BLaER1 (cell line): Measurements from ENCODE around the gene SLF2.

Experiments used
- H3K27ac ChIP-seq: shearing (Covaris generic); formaldehyde crosslinking; 2 replicates; pipeline ENCODE4 v1.8.1; 2022
- H3K27me3 ChIP-seq: shearing (Covaris generic); formaldehyde crosslinking; 2 replicates; pipeline ENCODE4 v1.8.1; 2022
- H3K36me3 ChIP-seq: shearing (Covaris generic); formaldehyde crosslinking; 2 replicates; pipeline ENCODE4 v1.8.1; 2022
- H3K4me1 ChIP-seq: shearing (Covaris generic); formaldehyde crosslinking; 2 replicates; pipeline ENCODE4 v1.8.1; 2022
- H3K4me2 ChIP-seq: shearing (Covaris generic); formaldehyde crosslinking; 2 replicates; pipeline ENCODE4 v1.8.1; 2022
- H3K4me3 ChIP-seq: shearing (Covaris generic); formaldehyde crosslinking; 2 replicates; pipeline ENCODE4 v1.8.1; 2022
- H3K9ac ChIP-seq: shearing (Covaris generic); formaldehyde crosslinking; 2 replicates; pipeline ENCODE4 v1.8.1; 2022
- H3K9me3 ChIP-seq: shearing (Covaris generic); formaldehyde crosslinking; 2 replicates; pipeline ENCODE4 v1.8.1; 2022
- H4K20me1 ChIP-seq: shearing (Covaris generic); formaldehyde crosslinking; 2 replicates; pipeline ENCODE4 v1.8.1; 2022
- Cebpa-rat ChIP-seq: shearing (Covaris generic); IDR thresholded peaks from 2 replicates; pipeline ENCODE4 v1.8.1; 2022

Gene SLF2

DNA sequence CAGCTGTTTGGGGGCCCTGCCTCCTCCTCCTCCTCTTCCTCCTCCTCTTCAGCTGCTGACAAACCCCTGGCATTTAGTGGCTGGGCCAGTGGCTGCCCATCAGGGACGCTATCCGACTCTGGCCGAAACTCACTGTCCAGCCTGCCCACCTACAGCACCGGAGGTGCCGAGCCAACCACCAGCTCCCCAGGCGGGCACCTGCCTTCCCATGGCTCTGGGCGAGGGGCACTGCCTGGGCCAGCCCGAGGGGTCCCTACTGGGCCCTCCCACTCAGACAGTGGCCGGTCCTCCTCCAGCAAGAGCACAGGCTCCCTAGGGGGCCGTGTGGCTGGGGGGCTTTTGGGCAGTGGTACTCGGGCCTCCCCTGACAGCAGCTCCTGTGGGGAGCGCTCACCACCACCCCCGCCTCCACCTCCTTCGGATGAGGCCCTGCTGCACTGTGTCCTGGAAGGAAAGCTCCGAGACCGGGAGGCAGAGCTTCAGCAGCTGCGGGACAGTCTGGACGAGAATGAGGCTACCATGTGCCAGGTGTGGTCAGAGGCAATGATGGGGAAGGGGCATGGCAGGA, 91.0 kb downstream of the SLF2 start:
- Histone ChIP-seq H3K4me1 (peaks cover 50% of the 10 kb centered on the region), H3K27ac (no peak overlapping the region), H3K4me3 (no peak overlapping the region), H3K9ac (no peak overlapping the region), H4K20me1 (peaks cover 68% of the 10 kb centered on the region), H3K4me2 (no peak overlapping the region), H3K9me3 (no peaks in the 10 kb centered on the region), H3K36me3 (peaks cover 56% of the 10 kb centered on the region), H3K27me3 (no peaks in the 10 kb centered on the region)
- TF ChIP-seq Cebpa-rat = no peak

DNA sequence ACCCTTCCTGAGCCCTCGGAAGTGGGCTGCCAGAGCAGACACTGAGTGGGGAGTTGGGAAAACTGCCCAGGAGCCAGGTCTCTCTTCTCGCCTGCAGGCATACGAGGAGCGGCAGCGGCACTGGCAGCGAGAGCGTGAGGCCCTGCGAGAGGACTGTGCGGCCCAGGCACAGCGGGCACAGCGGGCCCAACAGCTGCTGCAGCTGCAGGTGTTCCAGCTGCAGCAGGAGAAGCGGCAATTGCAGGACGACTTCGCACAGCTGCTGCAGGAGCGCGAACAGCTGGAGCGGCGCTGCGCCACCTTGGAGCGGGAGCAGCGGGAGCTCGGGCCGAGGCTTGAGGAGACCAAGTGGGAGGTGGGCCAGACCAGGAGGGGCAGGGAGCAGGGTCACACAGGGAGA, 92.6 kb downstream of the SLF2 start:
- no peaks in the 10 kb centered on the region for H3K9me3 ChIP-seq
- no peak overlapping the region for H3K9ac ChIP-seq
- peaks cover 68% of the 10 kb centered on the region for H4K20me1 ChIP-seq
- TF ChIP-seq Cebpa-rat = no peak
- no peaks in the 10 kb centered on the region for H3K27me3 ChIP-seq
- H3K4me2 ChIP-seq = no peak overlapping the region
- no peak overlapping the region for H3K4me3 ChIP-seq
- H3K4me1 ChIP-seq = peaks cover 52% of the 10 kb centered on the region
- H3K36me3 ChIP-seq = peaks cover 56% of the 10 kb centered on the region
- no peak overlapping the region for H3K27ac ChIP-seq

DNA sequence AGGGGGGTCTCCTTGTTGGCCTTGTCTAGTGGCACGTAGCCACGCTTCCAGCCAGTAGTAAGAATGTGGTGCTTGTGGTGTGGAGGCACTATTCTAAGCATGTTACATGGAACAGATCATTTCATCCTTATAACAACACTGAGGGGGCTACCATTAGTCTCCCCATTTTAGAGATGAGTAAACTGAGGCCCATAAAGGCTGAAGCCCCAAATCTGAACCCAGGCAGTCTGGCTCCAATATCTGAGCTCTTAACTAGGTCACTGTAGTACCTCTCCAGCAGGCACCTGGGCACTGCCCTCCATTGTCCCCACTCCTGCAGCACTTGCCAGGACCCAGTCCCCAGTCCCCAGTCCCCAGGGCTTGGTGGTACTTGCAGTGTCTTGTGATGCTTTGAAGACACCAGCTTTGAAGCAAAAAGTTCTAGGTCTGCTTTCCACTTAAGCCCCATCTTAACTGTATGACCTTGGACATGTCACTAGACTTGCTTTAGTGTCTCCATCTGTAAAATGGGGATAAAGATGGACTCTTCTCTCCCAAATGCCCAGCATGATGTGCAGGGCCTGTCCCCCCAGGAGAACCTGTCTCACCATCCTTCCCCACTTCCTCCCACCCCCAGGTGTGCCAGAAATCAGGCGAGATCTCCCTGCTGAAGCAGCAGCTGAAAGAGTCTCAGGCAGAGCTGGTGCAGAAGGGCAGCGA, 93.3 kb downstream of the SLF2 start:
- H3K4me2 ChIP-seq = no peak overlapping the region
- no peak for TF ChIP-seq Cebpa-rat
- H3K9ac ChIP-seq = no peak overlapping the region
- no peak overlapping the region for H3K27ac ChIP-seq
- H3K27me3 ChIP-seq = no peaks in the 10 kb centered on the region
- H4K20me1 ChIP-seq = peaks cover 68% of the 10 kb centered on the region
- H3K4me3 ChIP-seq = no peak overlapping the region
- peaks cover 46% of the 10 kb centered on the region for H3K4me1 ChIP-seq
- H3K36me3 ChIP-seq = peaks cover 56% of the 10 kb centered on the region
- no peaks in the 10 kb centered on the region for H3K9me3 ChIP-seq

DNA sequence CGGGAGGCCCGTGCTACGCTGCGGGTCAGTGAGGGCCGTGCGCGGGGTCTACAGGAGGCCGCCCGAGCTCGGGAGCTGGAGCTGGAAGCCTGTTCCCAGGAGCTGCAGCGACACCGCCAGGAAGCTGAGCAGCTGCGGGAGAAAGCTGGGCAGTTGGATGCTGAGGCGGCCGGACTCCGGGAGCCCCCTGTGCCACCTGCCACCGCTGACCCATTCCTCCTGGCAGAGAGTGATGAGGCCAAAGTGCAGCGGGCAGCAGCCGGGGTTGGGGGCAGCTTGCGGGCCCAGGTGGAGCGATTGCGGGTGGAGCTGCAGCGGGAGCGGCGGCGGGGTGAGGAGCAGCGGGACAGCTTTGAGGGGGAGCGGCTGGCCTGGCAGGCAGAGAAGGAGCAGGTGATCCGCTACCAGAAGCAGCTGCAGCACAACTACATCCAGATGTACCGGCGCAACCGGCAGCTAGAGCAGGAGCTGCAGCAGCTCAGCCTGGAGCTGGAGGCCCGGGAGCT, 93.9 kb downstream of the SLF2 start:
- H4K20me1 ChIP-seq = peaks cover 64% of the 10 kb centered on the region
- H3K4me2 ChIP-seq = peak overlapping the region; percentile 39
- peaks cover 40% of the 10 kb centered on the region for H3K4me1 ChIP-seq
- H3K4me3 ChIP-seq = no peak overlapping the region
- peak overlapping the region; percentile 58; the same call in 1 of the 2 replicates for H3K27ac ChIP-seq
- no peaks in the 10 kb centered on the region for H3K27me3 ChIP-seq
- no peak for TF ChIP-seq Cebpa-rat
- peaks cover 56% of the 10 kb centered on the region for H3K36me3 ChIP-seq
- H3K9me3 ChIP-seq = no peaks in the 10 kb centered on the region
- peak overlapping the region; percentile 60 for H3K9ac ChIP-seq

- no peaks in the 10 kb centered on the region for H3K9me3 ChIP-seq
- H3K4me2 ChIP-seq = peak overlapping the region; percentile 39
- peaks cover 54% of the 10 kb centered on the region for H3K36me3 ChIP-seq
- peak overlapping the region; percentile 58 for H3K27ac ChIP-seq
- no peak for TF ChIP-seq Cebpa-rat
- H3K4me3 ChIP-seq = no peak overlapping the region
- peak overlapping the region; percentile 60 for H3K9ac ChIP-seq
- H4K20me1 ChIP-seq = peaks cover 58% of the 10 kb centered on the region
- H3K4me1 ChIP-seq = peaks cover 34% of the 10 kb centered on the region
- H3K27me3 ChIP-seq = no peaks in the 10 kb centered on the region
These were observed 94.4 kb downstream of the SLF2 start for GRCh38 chr10:101007099-101007711.

GRCh38 chr10:101007915-101008822, 95.4 kb downstream of the SLF2 start:
- H3K4me2 ChIP-seq = no peak overlapping the region; the same call in 1 of the 2 replicates

GRCh38 chr10:101008823-101009423, 96.2 kb downstream of the SLF2 start:
- Histone ChIP-seq H3K27ac (no peak overlapping the region), H4K20me1 (peaks cover 41% of the 10 kb centered on the region), H3K36me3 (peaks cover 37% of the 10 kb centered on the region), H3K4me1 (peaks cover 41% of the 10 kb centered on the region), H3K9ac (no peak overlapping the region), H3K4me3 (no peak overlapping the region), H3K27me3 (no peaks in the 10 kb centered on the region), H3K4me2 (no peak overlapping the region), H3K9me3 (no peaks in the 10 kb centered on the region)
- TF ChIP-seq Cebpa-rat = no peak

More at GRCh38 chr10:101007915-101008822, 95.4 kb downstream of the SLF2 start:
- Histone ChIP-seq H3K4me3 (no peak overlapping the region), H3K9ac (0 out of 2 replicates have a peak overlapping the region, but pooled peaks have one; percentile 19), H3K4me1 (peaks cover 33% of the 10 kb centered on the region), H3K27me3 (no peaks in the 10 kb centered on the region), H3K36me3 (peaks cover 44% of the 10 kb centered on the region), H4K20me1 (peaks cover 48% of the 10 kb centered on the region), H3K27ac (peak overlapping the region; percentile 58; the same call in 1 of the 2 replicates), H3K9me3 (no peaks in the 10 kb centered on the region)
- no peak for TF ChIP-seq Cebpa-rat

GRCh38 chr10:101010329-101010728, 97.6 kb downstream of the SLF2 start:
- no peak for TF ChIP-seq Cebpa-rat
- Histone ChIP-seq H3K9ac (no peak overlapping the region), H3K27ac (no peak overlapping the region), H3K9me3 (no peaks in the 10 kb centered on the region), H3K4me2 (no peak overlapping the region), H4K20me1 (peaks cover 27% of the 10 kb centered on the region), H3K4me3 (no peak overlapping the region), H3K4me1 (peaks cover 55% of the 10 kb centered on the region), H3K36me3 (peaks cover 23% of the 10 kb centered on the region), H3K27me3 (no peaks in the 10 kb centered on the region)
